OCI-LY1 (cell line): Measurements from ENCODE around the gene MEAF6.
"Not testable (repeated sequence)": the region's sequence is repeated elsewhere in the genome, so short reads cannot be mapped to it uniquely, and the experiment has no call there.

ENCODE experiments used
- CTCF ChIP-seq: fragments of 200-600 bp; sonication (generic), shearing (Covaris generic); IDR thresholded peaks from 2 replicates; pipeline ENCODE4 v1.5.1; 2017; ENCODE audit warnings: mild to moderate bottlenecking, antibody characterized with exemption, low read length, moderate library complexity, mixed read lengths
- EZH2 ChIP-seq: fragments of 200-600 bp; sonication (generic), shearing (Covaris generic); IDR thresholded peaks from 2 replicates; pipeline ENCODE4 v1.8.0; 2017; ENCODE audit warnings: borderline replicate concordance, mixed run types, mild to moderate bottlenecking, antibody characterized with exemption, low read length, moderate library complexity, mixed read lengths

- TF ChIP-seq CTCF, EZH2: not testable (repeated sequence)
Observed at GRCh38 chr1:37518929-37519328, 4.4 kb upstream of the MEAF6 start.
